OCI-LY7 (cell line): Measurements from ENCODE around the gene DCTN3.

Experiments
- EZH2phosphoT487 ChIP-seq: fragments of 200-600 bp; sonication (generic); IDR thresholded peaks from 2 replicates; pipeline ENCODE4 v1.6.1; 2018; ENCODE audit warnings: low read depth, borderline replicate concordance, mild to moderate bottlenecking, mixed run types, antibody characterized with exemption, low read length, moderate library complexity, mixed read lengths
- TF ChIP-seq, protein P1 (sequence below): fragments of 200-600 bp; sonication (generic); conservative IDR thresholded peaks from 2 replicates; pipeline ENCODE4 v1.5.1; 2014; ENCODE audit warnings: mild to moderate bottlenecking, antibody characterized with exemption, low read length, moderate library complexity, mixed read lengths

- TF ChIP-seq, protein P1, sequence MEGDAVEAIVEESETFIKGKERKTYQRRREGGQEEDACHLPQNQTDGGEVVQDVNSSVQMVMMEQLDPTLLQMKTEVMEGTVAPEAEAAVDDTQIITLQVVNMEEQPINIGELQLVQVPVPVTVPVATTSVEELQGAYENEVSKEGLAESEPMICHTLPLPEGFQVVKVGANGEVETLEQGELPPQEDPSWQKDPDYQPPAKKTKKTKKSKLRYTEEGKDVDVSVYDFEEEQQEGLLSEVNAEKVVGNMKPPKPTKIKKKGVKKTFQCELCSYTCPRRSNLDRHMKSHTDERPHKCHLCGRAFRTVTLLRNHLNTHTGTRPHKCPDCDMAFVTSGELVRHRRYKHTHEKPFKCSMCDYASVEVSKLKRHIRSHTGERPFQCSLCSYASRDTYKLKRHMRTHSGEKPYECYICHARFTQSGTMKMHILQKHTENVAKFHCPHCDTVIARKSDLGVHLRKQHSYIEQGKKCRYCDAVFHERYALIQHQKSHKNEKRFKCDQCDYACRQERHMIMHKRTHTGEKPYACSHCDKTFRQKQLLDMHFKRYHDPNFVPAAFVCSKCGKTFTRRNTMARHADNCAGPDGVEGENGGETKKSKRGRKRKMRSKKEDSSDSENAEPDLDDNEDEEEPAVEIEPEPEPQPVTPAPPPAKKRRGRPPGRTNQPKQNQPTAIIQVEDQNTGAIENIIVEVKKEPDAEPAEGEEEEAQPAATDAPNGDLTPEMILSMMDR: no peak
- no peak for TF ChIP-seq EZH2phosphoT487
Measured at GRCh38 chr9:34656992-34657391, 36.7 kb upstream of the DCTN3 start.
